Transverse colon (tissue), 3 donors: Measurements from ENCODE around the gene NPM1.
"Not testable (repeated sequence)": the region's sequence is repeated elsewhere in the genome, so short reads cannot be mapped to it uniquely, and the experiment has no call there.

ENCODE experiments used
- CTCF ChIP-seq, 5 experiments: fragments of 200-600 bp in 3 of 5; fragments of 450-650 bp in 2 of 5; sonication (generic) in 3 of 5; IDR thresholded peaks; 1 replicate in 2 of 5; 2 replicates in 3 of 5; pipeline ENCODE4 v1.5.1; 2016 to 2017; ENCODE audit warnings: antibody characterized with exemption in 5 of 5, inconsistent platforms in 3 of 5, mild to moderate bottlenecking in 2 of 5, moderate library complexity in 1 of 5
- POLR2A ChIP-seq: fragments of 450-650 bp; IDR thresholded peaks from one replicate; pipeline ENCODE4 v1.6.1; 2016; ENCODE audit warnings: antibody characterized with exemption, mild to moderate bottlenecking, moderate library complexity

DNA sequence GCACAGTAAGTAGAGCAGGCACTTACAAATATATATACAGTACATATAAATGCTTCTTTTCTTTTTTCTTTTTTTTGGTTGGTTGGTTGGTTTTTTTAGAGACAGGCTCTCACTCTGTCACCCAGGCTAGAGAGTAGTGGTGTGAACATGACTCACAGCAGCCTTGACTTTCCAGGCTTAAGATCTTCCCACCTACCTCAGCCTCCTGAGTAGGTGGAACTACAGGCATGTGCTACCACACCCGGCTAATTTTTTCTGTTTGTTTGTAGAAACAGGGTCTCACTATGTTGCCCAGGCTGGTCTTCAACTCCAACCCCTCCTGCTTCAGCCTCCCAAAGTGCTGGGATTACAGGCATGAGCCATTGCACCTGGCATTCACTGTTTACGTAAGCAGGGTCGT lies 2.6 kb upstream of the NPM1 start:
- not testable (repeated sequence) for TF ChIP-seq CTCF (IDR thresholded peaks at IDR 0.05); POLR2A
